ENCODE measurements around the gene EEF1AKMT3. TPM values are rescaled to one million over a fixed set of nuclear protein-coding genes. Genes with fewer than 3 reads are reported as not detected.

Gene EEF1AKMT3
- total and polyA plus RNA-seq, 2 donors = 1.3 to 2.4 TPM

GRCh38 chr12:57807285-57807684, 34.9 kb downstream of the EEF1AKMT3 start:
- Histone ChIP-seq H3K27ac (ENCODE audit: low read depth in 1 of 2, low read length in 1 of 2) (no peak overlapping the region), H3K4me3 (ENCODE audit: low read length in 2 of 2) (no peak overlapping the region), H3K4me1 (ENCODE audit: control insufficient read depth in 2 of 2, insufficient read depth in 2 of 2, low read length in 2 of 2) (no peaks in the 10 kb centered on the region), H3K27me3 (ENCODE audit: control insufficient read depth in 2 of 2, insufficient read depth in 1 of 2, low read length in 1 of 2) (no peaks in the 10 kb centered on the region), H3K9me3 (ENCODE audit: control insufficient read depth in 2 of 2, insufficient read depth in 1 of 2, low read length in 1 of 2) (no peaks in the 10 kb centered on the region), H3K36me3 (ENCODE audit: control insufficient read depth in 2 of 2, insufficient read depth in 2 of 2, low read length in 1 of 2) (peaks cover 14 to 39% of the 10 kb centered on the region in 2 donors)
- WGBS = 96% methylated on average over 9 of the region's 9 CpGs
- DNase-seq (ENCODE audit: low read depth in 6 of 9, low spot score in 9 of 9) = no peak

- peaks cover 10 to 28% of the 10 kb centered on the region in 2 donors for H3K36me3 ChIP-seq (ENCODE audit: control insufficient read depth in 2 of 2, insufficient read depth in 2 of 2, low read length in 1 of 2)
- no peaks in the 10 kb centered on the region for H3K27me3 ChIP-seq (ENCODE audit: control insufficient read depth in 2 of 2, insufficient read depth in 1 of 2, low read length in 1 of 2)
- no peak overlapping the region for H3K4me3 ChIP-seq (ENCODE audit: low read length in 2 of 2)
- DNase-seq (ENCODE audit: low read depth in 6 of 9, low spot score in 9 of 9) = no peak
- WGBS = 97% methylated on average over 5 of the region's 5 CpGs
- no peak overlapping the region for H3K27ac ChIP-seq (ENCODE audit: low read depth in 1 of 2, low read length in 1 of 2)
- no peaks in the 10 kb centered on the region for H3K9me3 ChIP-seq (ENCODE audit: control insufficient read depth in 2 of 2, insufficient read depth in 1 of 2, low read length in 1 of 2)
- no peaks in the 10 kb centered on the region for H3K4me1 ChIP-seq (ENCODE audit: control insufficient read depth in 2 of 2, insufficient read depth in 2 of 2, low read length in 2 of 2)
Observed at GRCh38 chr12:57808351-57808750, 35.9 kb downstream of the EEF1AKMT3 start.

GRCh38 chr12:57809425-57809824, 37.0 kb downstream of the EEF1AKMT3 start:
- 98% methylated on average over 3 of the region's 3 CpGs for WGBS
- no peak overlapping the region for H3K27ac ChIP-seq (ENCODE audit: low read depth in 1 of 2, low read length in 1 of 2)
- H3K9me3 ChIP-seq (ENCODE audit: control insufficient read depth in 2 of 2, insufficient read depth in 1 of 2, low read length in 1 of 2) = no peaks in the 10 kb centered on the region
- H3K4me3 ChIP-seq (ENCODE audit: low read length in 2 of 2) = no peak overlapping the region
- DNase-seq (ENCODE audit: low read depth in 6 of 9, low spot score in 9 of 9) = no peak
- H3K27me3 ChIP-seq (ENCODE audit: control insufficient read depth in 2 of 2, insufficient read depth in 1 of 2, low read length in 1 of 2) = no peaks in the 10 kb centered on the region
- H3K4me1 ChIP-seq (ENCODE audit: control insufficient read depth in 2 of 2, insufficient read depth in 2 of 2, low read length in 2 of 2) = no peaks in the 10 kb centered on the region
- peaks cover 10 to 25% of the 10 kb centered on the region in 2 donors for H3K36me3 ChIP-seq (ENCODE audit: control insufficient read depth in 2 of 2, insufficient read depth in 2 of 2, low read length in 1 of 2)

GRCh38 chr12:57810450-57810849, 38.0 kb downstream of the EEF1AKMT3 start:
- Histone ChIP-seq H3K36me3 (ENCODE audit: control insufficient read depth in 2 of 2, insufficient read depth in 2 of 2, low read length in 1 of 2) (peaks cover 12 to 25% of the 10 kb centered on the region in 2 donors), H3K9me3 (ENCODE audit: control insufficient read depth in 2 of 2, insufficient read depth in 1 of 2, low read length in 1 of 2) (no peaks in the 10 kb centered on the region), H3K27me3 (ENCODE audit: control insufficient read depth in 2 of 2, insufficient read depth in 1 of 2, low read length in 1 of 2) (no peaks in the 10 kb centered on the region), H3K4me3 (ENCODE audit: low read length in 2 of 2) (no peak overlapping the region), H3K4me1 (ENCODE audit: control insufficient read depth in 2 of 2, insufficient read depth in 2 of 2, low read length in 2 of 2) (no peaks in the 10 kb centered on the region), H3K27ac (ENCODE audit: low read depth in 1 of 2, low read length in 1 of 2) (no peak overlapping the region)
- WGBS = 94% methylated on average over 5 of the region's 5 CpGs
- no peak for DNase-seq (ENCODE audit: low read depth in 6 of 9, low spot score in 9 of 9)

- no peaks in the 10 kb centered on the region for H3K27me3 ChIP-seq (ENCODE audit: control insufficient read depth in 2 of 2, insufficient read depth in 1 of 2, low read length in 1 of 2)
- no peak for DNase-seq (ENCODE audit: low read depth in 6 of 9, low spot score in 9 of 9)
- H3K27ac ChIP-seq (ENCODE audit: low read depth in 1 of 2, low read length in 1 of 2) = no peak overlapping the region
- H3K36me3 ChIP-seq (ENCODE audit: control insufficient read depth in 2 of 2, insufficient read depth in 2 of 2, low read length in 1 of 2) = peaks cover 14 to 25% of the 10 kb centered on the region in 2 donors
- H3K4me1 ChIP-seq (ENCODE audit: control insufficient read depth in 2 of 2, insufficient read depth in 2 of 2, low read length in 2 of 2) = peaks cover 4 to 6% of the 10 kb centered on the region in 2 donors
- H3K4me3 ChIP-seq (ENCODE audit: low read length in 2 of 2) = no peak overlapping the region
- 98% methylated on average over 10 of the region's 10 CpGs for WGBS
- no peaks in the 10 kb centered on the region for H3K9me3 ChIP-seq (ENCODE audit: control insufficient read depth in 2 of 2, insufficient read depth in 1 of 2, low read length in 1 of 2)
Observed at GRCh38 chr12:57811028-57811755, 38.8 kb downstream of the EEF1AKMT3 start.

- DNase-seq (ENCODE audit: low read depth in 6 of 9, low spot score in 9 of 9) = no peak
- H3K9me3 ChIP-seq (ENCODE audit: control insufficient read depth in 2 of 2, insufficient read depth in 1 of 2, low read length in 1 of 2) = no peaks in the 10 kb centered on the region
- no peak overlapping the region for H3K4me3 ChIP-seq (ENCODE audit: low read length in 2 of 2)
- H3K4me1 ChIP-seq (ENCODE audit: control insufficient read depth in 2 of 2, insufficient read depth in 2 of 2, low read length in 2 of 2) = peaks cover 4 to 11% of the 10 kb centered on the region in 2 donors
- no peak overlapping the region for H3K27ac ChIP-seq (ENCODE audit: low read depth in 1 of 2, low read length in 1 of 2)
- peaks cover 9 to 13% of the 10 kb centered on the region in 2 donors for H3K36me3 ChIP-seq (ENCODE audit: control insufficient read depth in 2 of 2, insufficient read depth in 2 of 2, low read length in 1 of 2)
- H3K27me3 ChIP-seq (ENCODE audit: control insufficient read depth in 2 of 2, insufficient read depth in 1 of 2, low read length in 1 of 2) = no peaks in the 10 kb centered on the region
- 95% methylated on average over 14 of the region's 14 CpGs for WGBS
Observed at GRCh38 chr12:57813111-57813970, 40.9 kb downstream of the EEF1AKMT3 start.

GRCh38 chr12:57813971-57814772, 41.8 kb downstream of the EEF1AKMT3 start:
- H3K36me3 ChIP-seq (ENCODE audit: control insufficient read depth in 2 of 2, insufficient read depth in 2 of 2, low read length in 1 of 2) = peaks cover 15 to 18% of the 10 kb centered on the region in 2 donors

GRCh38 chr12:57815177-57816000, 43.0 kb downstream of the EEF1AKMT3 start:
- DNase-seq (ENCODE audit: low read depth in 6 of 9, low spot score in 9 of 9) = no peak
- H3K36me3 ChIP-seq (ENCODE audit: control insufficient read depth in 2 of 2, insufficient read depth in 2 of 2, low read length in 1 of 2) = peaks cover 14 to 26% of the 10 kb centered on the region in 2 donors
- H3K27me3 ChIP-seq (ENCODE audit: control insufficient read depth in 2 of 2, insufficient read depth in 1 of 2, low read length in 1 of 2) = no peaks in the 10 kb centered on the region
- H3K4me3 ChIP-seq (ENCODE audit: low read length in 2 of 2) = no peak overlapping the region
- 94% methylated on average over 13 of the region's 13 CpGs for WGBS
- H3K9me3 ChIP-seq (ENCODE audit: control insufficient read depth in 2 of 2, insufficient read depth in 1 of 2, low read length in 1 of 2) = no peaks in the 10 kb centered on the region
- H3K27ac ChIP-seq (ENCODE audit: low read depth in 1 of 2, low read length in 1 of 2) = no peak overlapping the region
- peaks cover 4 to 11% of the 10 kb centered on the region in 2 donors for H3K4me1 ChIP-seq (ENCODE audit: control insufficient read depth in 2 of 2, insufficient read depth in 2 of 2, low read length in 2 of 2)

More at GRCh38 chr12:57813971-57814772, 41.8 kb downstream of the EEF1AKMT3 start:
- H3K9me3 ChIP-seq (ENCODE audit: control insufficient read depth in 2 of 2, insufficient read depth in 1 of 2, low read length in 1 of 2) = no peaks in the 10 kb centered on the region
- H3K4me1 ChIP-seq (ENCODE audit: control insufficient read depth in 2 of 2, insufficient read depth in 2 of 2, low read length in 2 of 2) = peaks cover 4 to 11% of the 10 kb centered on the region in 2 donors
- H3K27me3 ChIP-seq (ENCODE audit: control insufficient read depth in 2 of 2, insufficient read depth in 1 of 2, low read length in 1 of 2) = no peaks in the 10 kb centered on the region
- DNase-seq (ENCODE audit: low read depth in 6 of 9, low spot score in 9 of 9) = no peak
- 93% methylated on average over 17 of the region's 17 CpGs for WGBS
- no peak overlapping the region for H3K4me3 ChIP-seq (ENCODE audit: low read length in 2 of 2)
- no peak overlapping the region for H3K27ac ChIP-seq (ENCODE audit: low read depth in 1 of 2, low read length in 1 of 2)
